Right forelimb (tissue), 1 donor: ENCODE data around the gene EVX1.
A peak's percentile ranks its signal among the peaks of the same experiment; 100 is the strongest.

Experiments
- DNase-seq: peaks from one replicate; pipeline ENCODE4 v3.0.0-alpha.2; 2018

The EVX1 gene

DNA sequence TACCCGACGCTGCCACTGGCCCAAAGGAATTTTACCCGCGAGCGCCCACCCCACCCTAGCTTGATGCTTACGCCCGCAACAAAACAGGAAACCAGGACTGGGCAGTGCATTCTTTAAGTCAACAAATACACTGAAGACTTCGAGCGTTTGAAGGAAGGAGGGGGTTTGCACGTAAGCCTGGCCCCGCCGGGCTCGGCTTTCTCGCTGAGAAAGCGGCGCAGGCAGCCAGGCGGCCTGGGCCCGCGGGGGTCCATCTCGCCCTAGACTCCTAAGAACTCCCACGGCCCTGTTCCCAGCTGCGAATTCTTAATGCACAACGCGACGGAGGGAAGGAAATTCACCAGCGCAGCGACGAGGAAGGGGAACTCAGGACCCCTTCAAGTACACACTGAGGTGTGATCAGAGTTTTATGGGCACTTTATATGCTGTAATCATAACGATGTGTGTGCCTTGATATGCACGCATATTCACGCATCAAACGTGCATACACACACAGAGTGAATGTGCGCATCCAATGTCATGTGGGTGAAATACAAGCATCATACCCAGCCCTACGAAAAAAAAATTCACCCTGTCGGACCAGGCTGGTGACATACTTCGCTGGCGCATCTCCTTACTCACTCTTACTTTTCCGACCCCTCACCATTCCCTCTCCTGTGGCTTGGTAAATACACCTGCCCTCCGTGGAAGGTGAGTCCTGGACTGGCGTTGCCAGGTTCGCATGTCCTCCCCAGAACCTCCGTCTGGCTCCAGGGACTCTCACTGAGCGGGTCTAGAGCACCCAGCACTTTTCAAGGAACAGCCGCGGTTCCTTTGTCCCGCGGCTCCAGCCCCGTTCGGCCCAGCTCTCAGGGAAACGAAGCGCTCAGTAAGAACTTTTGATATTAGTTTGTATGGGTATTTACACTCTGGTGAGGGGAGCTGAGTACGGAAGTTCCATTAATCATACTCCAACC is 37.0 kb upstream of the EVX1 start:
- DNase-seq, result peak; percentile 45

DNA sequence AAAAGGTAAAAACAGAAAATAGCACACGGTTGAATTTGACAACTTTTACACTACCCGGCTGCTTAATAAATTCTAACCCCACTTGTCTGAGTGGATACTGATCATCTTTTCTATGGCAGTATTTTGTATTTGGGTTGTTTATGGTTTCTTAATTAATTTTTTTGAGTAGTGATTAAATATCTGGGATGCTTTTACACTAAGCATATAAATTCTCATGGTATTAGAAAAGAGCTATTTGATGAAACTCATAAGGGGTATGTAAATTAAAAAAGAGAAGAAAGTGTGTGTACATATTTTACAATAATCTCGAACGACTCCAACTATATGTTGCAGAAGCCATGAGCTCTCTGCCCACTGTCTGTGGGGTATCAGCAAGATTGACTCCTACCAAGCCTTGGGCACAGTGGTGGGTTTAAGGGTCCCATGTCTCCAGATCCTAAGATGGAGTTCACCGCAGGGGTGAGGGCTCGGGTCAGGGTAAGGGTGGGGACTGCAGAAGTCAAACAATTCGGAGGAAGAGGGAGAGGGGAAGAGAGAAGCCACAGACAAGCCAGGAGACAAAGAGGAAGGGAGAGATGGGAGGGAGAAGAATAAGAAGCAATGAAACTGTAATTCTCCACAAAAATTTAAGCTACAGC is 35.1 kb upstream of the EVX1 start:
- DNase-seq, result no peak

DNA sequence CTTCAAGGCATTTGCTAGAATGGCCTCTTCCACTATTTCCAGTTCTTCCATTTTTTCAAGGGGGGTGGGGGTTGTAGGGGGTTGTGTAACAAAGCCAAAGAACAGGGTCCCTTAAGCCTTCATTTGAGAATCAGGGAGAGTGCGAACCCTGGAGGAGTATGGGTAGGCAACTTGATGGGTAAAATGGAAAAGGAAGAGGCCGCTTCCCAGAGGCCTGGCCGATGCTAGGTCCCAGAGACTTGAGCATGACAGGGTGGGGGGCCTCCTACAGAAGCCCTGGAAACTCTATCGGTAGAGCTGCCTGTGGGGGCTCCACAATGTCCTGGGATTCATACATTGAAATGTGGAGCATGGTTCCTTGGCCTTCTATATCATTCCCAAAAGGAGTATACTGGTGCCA is 33.6 kb upstream of the EVX1 start:
- DNase-seq, result no peak

DNA sequence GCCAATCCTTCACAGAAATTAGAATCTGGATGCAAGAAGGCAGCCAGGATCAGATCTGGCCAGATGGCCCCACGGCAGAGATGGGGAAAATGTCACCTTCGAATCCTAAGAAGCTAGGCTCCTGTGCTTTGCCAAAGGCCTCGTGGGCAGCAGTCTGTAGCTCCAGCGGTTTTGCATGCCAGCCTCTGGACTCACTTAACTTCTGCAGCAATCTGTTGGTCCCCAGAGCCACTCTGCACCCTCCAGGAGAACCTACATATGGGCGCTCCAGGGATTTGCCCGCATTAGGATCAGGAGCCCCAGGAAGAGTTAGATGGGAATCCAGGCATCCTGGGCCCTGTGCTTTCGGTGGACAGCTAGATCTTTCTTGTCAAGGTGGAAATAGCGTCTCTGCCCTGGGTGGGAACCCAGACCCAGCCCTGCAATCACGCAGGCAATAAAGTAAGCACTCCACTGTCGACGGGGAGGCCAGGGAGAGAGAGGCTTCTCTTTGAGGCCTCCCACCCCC is 32.6 kb upstream of the EVX1 start:
- DNase-seq, result peak; percentile 27

DNA sequence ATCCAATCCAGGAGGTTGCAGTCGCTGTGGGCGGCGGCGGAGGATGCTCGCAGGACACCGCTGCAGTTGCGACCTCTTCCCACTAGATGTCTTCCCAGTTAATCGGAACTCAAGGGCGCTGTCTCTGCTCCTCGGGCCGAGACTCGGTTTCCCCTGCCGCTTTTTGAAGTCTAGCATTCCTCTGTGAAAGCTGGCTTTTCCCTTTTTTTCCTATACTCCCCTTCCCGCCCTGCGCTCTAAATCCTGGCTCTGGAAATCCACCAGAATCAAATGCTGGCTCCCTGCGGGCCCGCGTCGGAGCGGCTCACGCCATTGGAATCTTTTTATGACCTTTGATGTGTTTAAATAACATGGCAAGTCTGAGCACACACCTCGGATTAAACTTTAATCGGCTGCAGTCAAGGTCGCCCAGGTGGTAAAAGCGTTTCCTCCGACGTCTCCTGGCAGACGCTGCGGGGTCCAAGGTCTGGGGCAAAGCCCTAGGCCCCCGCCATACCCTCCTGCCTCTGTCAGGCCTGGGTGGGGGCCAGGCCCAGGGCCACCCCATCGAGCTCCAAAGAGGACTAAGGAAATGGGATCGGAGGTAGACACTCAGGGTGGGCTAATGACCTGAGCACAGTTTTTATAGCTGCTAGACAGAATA is 32.0 kb upstream of the EVX1 start:
- peak; percentile 75 for DNase-seq

DNA sequence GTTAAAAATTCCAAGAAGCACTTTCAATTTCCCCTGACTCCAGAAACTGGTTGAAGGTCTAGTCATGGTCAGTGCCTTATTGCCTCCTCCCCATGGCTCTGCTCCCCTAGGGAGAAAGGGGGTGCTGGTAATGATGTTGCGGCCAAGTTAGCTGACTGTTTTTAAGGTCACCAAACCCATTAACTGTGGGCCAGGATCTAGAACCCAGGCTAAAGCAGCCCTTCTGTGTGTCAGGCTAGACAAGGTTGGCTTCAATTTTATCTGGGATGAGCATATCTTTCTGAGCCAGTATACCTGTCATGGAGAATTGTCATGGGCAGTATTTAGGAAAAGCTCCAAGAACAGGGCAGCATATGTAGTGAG is 31.5 kb upstream of the EVX1 start:
- peak; percentile 40 for DNase-seq

DNA sequence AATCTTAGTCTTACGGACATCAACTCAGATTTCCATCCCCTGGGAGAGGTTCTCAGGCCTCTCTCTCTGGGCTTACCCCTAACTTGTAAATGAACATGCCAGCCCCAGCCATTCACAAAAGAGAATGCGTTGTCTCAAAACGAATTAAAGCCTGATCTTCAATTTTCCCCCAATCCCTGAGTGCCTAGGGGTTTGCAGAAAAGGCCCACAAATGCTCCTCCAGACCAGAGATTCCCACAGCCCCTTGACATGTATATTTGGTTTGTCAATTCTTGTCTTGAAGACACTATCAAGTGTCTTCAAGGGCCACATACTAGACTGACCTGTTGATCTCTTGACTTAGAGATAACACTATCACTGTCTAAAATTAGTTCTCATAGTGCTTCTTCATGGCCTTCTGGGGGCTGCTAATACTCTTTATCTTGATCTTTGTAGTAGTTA is 30.8 kb upstream of the EVX1 start:
- peak; percentile 41 for DNase-seq

DNA sequence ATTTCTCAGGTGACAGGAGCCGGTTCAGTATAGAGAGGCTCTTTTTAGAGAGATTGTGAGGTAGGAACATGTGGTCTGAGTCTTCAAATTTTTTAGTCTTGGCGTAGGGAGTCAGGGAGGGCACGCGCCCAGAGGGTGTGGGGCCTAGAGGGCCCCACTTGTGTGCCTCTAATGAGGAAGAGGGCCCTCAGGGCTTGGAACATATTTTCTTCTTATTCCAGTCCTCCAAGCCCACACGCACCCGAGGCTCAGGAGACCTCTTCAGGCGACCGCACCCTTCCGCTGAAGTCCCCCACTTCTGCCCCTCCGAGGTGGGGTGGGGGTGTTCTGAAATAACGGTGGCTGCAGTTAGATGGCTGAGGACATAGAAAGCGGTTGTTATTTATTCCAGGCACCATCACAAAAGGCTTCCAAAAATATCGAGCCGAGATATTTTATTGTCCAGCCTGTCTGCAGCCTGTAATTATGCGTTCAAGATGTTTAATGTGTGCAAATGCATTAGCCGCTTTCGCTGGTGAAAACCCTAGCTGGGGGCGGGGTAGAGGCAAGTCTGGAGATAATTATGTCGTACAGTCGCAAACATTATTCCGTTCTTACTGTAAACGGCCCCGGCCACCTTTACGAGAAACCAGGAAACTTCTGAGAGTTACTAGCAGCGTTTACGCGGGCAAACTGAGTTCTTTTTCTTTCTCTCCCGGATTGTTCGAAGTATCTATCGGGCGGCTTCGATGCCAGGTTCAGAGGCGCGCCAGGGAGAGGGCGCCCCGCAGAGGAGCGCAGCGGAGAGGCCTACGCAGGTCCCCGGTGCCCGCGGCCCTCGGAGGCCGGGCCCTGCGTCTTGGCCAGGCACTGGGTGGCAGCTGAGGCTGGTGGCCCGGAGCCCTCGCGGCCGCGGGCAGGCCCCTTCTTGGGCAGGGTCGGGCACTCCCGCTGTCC is 29.8 kb upstream of the EVX1 start:
- DNase-seq, result peak; percentile 51

DNA sequence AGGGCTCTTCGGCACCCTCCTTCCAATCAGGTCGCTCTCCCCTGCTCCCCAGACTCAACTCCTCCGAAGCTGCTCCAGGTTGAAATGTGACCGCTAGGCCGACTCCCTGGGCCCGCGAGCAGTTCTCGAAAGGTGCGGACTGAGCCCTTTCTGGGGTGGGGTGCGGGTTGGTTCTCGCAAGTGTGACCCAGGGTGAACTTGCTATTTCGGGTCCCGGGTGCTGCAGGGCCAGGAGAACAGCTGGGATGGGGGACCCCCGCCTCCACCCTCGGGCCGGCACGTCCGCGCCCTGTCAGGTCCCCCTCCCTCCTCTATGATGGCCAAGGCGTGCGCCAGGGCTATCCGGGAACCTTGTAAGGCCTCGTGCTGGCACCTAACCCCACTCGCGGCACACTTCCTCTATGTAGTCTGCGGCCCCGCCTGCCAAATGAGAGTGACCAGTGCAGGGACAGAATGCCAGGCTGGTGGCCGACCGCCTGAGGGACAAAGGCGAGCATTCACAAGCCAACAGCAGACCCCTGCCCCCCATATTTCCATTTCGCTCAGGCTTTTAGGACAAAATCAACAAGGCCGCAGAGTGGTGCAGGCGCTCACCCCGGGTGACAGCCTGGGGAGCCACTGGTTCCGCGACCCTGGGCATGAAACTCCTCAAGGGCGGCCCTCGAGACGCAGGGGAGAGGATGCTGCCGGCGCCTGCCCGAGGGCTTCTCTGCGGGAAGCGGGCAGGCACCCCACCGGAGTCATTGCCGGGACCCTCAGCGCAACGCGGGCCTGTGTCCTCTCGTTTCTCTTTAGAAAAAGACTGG is 29.0 kb upstream of the EVX1 start:
- peak; percentile 45 for DNase-seq

DNA sequence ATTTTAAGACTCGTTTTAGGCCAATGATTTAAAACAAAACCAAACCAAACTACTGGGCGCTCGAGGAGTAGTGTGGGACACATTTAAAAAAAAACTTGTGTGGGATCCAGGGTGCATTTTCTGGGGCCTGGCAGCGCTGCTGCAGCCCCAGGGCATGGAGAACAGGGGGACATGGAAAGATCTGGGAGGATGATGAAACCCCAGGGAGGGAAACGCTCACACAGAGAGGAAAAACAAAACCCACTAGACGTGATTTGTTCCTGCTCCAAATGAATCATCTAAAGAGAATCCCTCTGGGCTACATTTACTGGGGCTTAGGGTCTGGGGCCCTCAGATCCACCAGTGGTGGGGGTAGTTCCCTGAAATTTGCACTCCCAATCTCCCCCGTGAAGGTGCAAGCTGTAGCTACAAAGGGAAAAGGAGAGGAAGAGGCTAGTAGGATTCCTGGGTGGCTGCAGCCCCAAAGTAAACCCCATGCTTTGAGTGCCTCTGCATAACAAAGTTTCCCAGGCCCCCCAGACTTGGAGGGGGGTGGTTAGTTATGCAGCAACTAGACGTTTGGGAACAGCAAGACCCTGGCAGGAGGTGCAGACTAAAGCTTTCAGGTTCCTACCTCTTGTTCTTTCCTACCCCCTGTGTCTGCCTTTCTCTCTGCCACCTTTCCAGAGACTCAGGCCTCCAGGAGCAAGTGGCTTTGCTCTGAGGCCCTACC is 28.2 kb upstream of the EVX1 start:
- DNase-seq, result no peak

DNA sequence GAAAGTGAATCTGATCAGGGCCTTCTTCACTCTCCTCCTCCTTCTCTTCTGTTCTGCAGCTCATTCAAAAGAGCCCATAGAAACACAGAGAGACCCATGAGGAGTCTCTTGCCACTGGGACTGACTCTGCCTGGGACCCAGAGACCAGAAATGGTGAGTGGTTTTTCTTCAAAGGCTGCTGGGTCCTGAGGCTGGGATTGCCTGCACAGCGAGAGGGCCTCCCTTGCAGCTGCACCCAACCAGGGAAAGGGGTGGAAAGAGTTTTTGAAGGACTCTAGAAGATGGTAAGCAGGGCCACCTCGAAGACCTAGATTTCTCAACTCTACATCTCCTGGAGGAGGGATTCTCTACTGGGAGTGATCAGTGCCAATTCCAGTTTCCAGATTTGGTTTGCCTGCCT is 27.2 kb upstream of the EVX1 start:
- peak; percentile 30 for DNase-seq

DNA sequence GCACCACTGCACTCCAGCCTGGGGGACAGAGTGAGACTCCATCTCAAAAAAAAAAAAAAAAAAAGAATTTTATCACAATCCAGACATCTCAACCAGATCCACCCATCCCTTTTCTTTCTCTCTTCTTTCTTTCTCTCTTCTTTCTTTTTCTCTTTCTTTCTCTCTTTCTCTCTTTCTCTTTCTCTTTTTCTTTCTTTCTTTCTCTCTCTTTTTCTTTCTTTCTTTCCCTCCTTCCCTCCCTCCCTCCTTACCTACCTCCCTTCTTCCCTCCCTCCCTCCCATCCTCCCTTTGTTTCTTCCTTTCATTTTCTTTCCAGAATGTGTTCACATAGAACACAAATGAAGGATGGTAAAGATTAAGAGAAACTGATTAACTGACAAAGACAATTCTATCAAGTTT is 24.7 kb upstream of the EVX1 start:
- no peak for DNase-seq

DNA sequence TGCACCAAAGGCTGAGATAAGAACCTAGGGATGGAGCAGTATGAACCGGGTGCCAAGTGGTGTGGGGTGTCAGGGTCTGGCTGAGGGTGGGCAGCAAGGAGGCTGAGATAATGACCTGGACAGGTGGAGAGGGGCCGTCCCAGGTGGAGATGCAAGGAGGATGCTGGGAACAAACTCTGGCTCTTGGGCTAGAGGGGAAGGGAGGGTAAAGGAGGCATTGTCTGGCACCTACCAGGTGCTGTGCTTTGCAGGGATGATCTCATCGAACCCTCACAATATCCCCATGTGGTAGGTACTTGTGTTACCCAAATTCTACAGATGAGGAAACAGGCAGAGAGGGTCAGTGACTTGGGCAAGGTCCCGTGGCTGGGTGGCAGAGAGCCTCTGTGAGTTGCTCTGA is 22.8 kb upstream of the EVX1 start:
- DNase-seq, result no peak

DNA sequence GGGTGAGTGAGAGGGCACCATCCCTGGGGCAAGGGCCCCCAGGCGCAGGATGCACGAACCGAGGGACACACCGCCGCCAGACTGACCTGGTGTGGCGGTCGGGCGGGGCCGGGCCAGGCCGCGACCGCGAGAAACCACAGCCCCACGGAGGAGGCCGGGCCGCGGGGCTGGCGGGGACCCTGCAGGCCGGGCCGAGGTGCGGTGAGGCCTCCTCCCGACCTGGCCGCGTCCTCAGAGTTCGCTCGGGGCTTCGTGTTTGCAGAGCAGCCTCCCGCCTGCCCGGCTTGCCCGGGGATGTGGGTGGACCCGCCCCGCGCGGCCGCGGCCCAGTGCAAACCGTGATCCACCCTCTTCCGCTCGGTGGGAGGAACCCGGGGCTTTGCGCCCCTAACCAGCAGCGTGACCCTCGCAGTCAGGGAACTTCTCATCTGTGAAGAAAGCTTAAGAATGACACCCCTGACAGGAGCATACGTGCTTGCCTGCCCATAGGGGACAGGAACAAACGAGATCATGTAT is 22.1 kb upstream of the EVX1 start:
- peak; percentile 35 for DNase-seq

DNA sequence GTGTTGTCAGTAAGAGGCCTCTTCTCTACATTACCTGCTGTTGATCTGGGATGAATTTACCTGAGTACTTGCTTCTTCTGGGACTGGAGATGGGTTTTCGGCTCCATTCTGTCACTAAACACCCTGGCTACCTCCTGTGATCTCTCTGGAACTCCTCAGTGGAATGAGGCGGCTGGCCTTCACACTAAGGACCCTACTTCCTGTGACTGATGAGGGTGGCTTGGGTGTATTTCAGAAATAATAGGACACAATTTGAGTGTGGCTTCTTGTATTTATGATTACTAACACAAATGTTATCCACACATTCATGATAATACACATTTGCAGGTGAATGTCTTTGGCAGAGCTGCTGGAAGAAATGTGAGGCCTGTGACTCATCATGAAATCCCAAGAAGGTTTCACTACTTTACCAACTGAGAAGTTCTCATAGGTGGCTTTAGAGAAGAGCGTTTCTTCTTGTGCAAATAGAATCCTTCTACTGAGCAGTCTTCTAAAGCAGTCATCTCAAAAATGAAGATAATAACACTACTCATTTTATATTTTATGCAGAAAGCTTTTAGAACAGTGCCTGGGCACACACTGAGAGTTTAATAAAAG is 21.3 kb upstream of the EVX1 start:
- peak; percentile 18 for DNase-seq

DNA sequence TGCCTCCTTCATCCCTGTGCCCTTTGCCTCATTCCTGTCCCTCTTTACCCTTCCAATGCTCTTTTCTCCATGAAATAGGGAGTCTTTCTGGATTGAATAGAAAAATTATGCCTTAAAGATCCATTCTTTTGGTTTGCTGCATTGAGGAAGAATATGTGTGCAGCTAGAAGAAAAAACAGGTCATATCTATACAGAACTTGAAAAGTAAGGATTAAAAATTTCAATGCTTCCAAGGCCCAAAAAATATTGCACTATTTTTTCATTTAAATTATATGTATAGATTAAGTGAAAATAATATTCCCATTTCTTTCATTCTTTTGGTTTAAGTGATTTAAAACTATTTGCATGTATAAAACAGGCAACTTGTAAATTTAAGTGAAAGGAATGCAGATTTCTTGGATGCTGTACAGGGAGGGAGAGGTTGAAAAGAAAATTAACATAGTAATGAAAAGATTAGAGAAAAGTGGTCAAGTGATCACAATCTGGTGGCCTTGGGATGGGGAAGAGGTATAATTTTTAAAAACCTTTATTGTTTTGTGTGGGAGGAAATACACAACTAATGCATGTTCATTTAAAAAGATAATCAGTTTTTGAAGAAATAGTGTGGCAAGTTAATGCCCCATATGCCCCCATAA is 18.5 kb upstream of the EVX1 start:
- no peak for DNase-seq

DNA sequence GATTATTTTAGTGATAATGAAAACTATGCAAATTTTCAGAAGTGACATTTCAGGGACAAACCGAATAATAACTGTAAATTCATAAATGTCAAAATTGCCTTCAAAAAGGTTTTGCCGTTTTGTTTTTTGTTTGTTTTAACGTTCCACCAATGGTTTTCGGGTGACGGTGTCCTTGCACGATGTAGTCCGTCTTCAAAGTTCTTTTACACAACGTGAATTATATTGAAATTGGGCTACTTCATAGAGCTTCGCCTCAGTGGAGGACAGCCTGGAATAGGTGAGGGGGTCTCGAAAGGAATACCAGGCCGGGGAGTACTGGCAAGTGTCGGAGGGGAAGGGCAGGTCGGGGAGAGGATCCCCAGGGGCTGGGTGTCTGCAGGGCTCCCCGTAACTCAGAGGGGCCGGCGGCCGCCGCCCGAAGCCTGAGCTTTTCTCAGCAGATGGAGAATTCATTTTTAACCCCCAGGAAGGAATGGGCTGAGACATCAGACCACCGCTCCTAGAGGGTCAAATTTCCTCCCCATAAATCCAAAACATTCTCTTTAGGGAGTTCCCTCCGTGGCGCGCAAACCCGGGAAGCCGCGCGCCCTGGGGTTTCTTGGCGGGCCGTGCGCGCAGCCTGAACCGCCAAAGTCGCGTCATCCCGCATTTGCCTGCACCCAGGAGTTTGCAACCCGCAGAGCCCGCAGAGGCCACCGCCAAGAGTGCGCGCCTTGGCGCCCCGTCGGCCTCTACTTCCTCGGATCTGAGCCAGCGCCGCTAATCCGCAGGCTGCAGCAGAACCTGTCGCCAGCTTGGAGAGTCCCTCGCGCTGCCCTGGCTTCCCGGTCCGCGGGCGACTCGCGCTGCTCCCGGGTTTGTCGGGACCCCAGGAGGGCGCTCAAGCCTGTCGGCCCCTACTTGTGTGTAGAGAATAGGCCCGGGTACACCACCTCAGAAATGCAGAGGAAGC is 17.3 kb upstream of the EVX1 start:
- DNase-seq, result peak; percentile 49

DNA sequence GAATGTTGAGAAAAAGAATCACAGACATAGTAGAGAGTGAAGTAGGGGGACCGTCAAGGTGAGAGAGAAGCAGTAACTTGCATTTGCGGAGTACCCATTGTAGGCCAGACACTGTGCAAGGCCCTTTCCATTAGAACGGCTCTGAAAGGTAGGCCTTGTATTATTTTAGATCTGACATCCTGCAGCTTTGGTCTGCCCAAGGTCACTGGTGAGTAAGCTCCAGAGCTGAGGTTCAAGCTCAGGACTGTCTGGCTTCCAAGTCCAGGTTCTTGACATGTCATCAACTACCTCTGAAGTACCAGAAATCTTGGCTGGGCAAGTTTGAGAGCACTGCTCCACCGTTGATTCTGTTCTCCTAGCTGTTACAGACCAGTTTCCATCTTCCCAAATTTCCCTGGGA is 13.2 kb upstream of the EVX1 start:
- DNase-seq, result no peak
